Loucy (cell line): ENCODE measurements around the gene NAV1.

Experiments
- CTCF ChIP-seq: fragments of 200-600 bp; sonication (generic); conservative IDR thresholded peaks from 2 replicates; pipeline ENCODE4 v1.5.1; 2014; ENCODE audit warnings: mild to moderate bottlenecking, antibody characterized with exemption, low read length
- EZH2phosphoT487 ChIP-seq: fragments of 200-600 bp; IDR thresholded peaks from 2 replicates; pipeline ENCODE4 v1.6.1; 2018; ENCODE audit warnings: antibody characterized with exemption, mild to moderate bottlenecking, moderate library complexity, borderline replicate concordance

GRCh38 chr1:201496296-201496690 is 42.6 kb upstream of the NAV1 start:
- no peak for TF ChIP-seq CTCF
- TF ChIP-seq EZH2phosphoT487 = no peak
